ENCODE results near the gene PRR16.
"Not testable (repeated sequence)": the region's sequence is repeated elsewhere in the genome, so short reads cannot be mapped to it uniquely, and the experiment has no call there.

The PRR16 gene

DNA sequence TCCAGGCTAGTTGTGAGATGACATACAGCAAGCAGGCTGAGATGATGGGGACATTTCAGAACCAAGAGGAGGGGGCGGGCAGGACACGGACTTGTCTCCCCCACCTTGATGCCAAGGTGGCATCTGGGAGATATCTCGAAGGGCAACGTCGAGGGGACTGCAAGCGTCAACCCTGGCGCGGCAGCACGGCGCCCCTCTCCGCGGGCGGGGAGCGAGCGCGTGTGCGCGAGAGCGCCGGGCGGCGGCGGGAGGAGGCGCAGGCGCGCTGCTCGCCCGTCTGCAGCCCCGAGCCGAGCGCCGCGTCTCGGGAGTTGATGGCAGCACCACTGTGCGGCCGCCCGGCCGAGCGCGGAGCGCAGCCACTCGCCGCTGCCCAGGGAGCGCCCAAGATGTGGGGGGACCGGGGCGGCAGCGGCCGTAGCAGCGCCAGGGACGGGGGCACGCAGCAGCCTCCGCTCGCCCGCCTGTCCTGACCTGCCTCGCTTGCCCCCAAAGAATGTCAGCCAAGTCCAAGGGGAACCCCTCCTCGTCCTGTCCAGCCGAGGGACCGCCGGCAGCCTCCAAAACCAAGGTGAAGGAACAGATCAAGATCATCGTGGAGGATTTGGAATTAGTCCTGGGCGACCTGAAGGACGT, at the start of gene PRR16:
Gene PRR16, plus strand, starts transcription at position 310 of the 636 bp plus-strand sequence.
- DNase-seq (ENCODE audit: low read depth): no peak

DNA sequence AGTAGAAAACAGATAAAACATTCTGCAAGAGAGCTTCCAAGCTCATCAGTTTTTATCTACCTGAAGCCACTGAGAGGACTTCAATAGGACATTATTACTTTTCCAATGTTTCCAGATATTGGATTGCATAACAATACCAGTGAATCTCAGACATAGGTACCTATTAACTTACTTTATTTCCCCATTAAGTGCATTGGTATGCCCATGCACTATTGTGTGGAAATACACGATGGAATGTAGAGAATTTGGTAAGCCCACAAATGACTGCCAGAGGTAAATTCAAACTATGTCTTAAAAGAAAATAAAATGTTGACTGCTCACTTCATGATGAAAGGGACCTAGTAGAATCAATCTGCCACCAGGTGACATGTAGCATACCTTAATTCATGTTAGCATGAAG, 48.1 kb upstream of the PRR16 start:
- DNase-seq (ENCODE audit: low read depth): no peak

DNA sequence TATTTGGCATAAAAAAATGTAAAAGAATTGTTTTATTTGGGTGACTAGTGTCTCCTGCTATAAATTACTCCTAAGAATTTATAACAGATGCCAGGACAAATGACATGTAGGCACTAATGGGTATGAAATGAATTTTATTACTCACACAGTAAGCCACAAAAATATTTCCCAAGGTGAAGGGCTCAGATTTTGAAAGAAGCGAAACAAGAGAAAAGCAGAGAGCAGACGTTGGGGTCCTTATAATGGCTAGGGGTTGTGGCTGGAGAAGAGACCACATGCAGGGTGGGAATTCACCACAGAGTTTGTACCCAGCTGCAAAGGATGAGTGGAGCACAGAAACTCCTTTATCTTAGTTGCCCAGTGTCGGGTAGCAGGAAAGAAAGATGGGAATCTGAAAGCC, 45.0 kb upstream of the PRR16 start:
- DNase-seq (ENCODE audit: low read depth): no peak

DNA sequence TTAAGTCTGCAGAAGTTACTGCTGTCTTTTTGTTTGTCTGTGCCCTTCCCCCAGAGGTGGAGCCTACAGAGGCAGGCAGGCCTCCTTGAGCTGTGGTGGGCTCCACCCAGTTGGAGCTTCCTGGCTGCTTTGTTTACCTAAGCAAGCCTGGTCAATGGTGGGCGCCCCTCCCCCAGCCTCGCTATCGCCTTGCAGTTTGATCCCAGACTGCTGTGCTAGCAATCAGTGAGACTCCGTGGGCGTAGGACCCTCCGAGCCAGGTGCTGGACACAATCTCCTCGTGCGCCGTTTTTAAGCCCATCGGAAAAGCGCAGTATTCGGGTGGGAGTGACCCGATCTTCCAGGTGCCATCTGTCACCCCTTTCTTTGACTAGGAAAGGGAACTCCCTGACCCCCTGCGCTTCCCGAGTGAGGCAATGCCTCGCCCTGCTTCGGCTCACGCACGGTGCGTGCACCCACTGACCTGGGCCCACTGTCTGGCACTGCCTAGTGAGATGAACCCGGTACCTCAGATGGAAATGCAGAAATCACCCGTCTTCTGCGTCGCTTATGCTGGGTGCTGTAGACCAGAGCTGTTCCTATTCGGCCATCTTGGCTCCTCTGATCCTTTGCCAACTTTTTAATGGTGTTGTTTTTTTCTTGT, 37.3 kb upstream of the PRR16 start:
- DNase-seq (ENCODE audit: low read depth): not testable (repeated sequence)

DNA sequence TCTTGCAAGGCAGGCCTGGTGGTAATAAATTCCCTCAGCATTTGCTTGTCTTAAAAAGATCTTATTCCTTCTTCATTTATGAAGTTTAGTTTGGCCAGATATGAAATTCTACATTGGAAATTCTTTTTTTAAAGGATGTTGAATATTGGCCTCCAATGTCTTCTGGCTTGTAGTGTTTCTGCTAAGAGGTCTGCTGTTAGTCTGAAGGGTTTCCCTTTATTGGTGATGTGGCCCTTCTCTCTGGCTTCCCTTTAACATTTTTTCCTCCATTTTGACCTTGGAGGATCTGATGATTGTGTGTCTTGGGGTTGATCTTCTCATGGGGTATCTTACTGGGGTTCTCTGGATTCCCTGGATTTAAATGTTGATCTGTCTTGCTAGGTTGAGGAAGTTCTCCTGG, 33.5 kb upstream of the PRR16 start:
- DNase-seq (ENCODE audit: low read depth): no peak

DNA sequence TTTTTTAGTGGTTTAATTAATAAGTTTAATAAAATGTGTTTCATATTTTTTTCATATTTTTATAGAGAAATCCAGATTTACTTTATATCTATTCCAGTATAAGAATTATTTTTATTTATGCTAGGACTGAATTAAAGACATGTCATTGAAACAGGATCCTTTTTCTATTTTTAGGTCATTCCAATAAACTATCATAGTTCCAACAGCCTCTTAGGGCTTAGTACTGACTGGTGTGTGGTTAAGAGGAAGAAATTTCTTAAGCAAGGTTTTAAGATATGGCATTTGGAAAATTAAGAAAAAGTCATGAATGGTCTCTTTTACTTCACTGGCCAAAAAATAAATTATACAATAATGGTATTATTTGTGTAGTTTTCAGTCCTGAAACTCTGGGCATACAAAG, 31.2 kb upstream of the PRR16 start:
- DNase-seq (ENCODE audit: low read depth): no peak

DNA sequence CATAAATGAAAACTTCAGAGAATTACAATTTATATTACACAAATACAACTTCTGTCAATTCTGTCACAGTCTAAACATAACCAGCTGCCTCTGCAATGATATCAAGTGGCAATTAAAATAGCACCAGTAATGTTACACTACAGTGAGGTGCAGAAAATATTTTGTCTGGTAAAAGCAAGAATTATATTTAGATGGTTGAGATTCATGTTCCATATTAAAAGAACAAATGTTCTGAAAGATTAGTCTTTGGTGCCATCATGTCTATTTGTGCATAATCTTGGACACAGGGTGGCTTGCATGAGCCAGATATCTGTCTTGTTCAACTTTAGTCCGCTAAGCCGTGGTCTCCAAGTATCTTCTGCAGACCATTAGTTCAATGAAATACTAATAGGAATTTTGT, 29.0 kb upstream of the PRR16 start:
- DNase-seq (ENCODE audit: low read depth): no peak

DNA sequence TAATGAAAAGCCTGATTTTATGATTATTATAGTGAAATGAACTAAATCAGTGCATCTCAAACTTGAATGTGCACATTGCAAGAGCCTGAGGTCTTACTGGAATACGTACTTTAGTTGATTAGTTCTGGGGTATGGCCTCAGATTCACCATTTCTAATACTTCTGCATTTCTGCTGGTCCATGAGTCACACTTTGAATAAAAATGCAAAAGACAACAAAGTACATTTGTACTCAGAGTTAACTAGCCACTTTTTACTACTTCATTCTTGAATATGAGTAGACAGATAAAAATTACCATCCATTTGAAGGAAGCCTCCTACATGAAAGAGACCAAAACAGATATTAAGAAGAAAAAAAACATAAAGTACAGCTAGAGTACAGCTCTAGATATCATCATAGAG, 27.1 kb upstream of the PRR16 start:
- DNase-seq (ENCODE audit: low read depth): no peak

DNA sequence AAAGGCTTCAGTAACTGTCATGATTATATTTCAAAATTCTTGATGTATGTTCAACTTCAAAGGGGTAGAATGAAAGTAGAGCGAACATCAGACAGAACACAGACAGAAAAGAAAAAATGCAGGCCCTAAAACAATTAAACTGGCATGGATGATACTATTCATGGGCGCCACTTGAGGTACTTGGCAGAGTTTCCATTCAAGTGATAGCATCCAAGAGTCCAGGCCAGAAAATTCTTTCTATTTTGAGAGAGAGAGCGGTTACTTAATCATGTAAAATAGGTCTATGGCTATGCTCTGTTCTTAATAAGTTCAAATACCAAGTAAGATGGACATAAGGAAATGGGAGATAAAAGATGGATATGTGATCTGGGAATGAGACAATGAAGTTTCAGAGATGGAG, 21.4 kb upstream of the PRR16 start:
- DNase-seq (ENCODE audit: low read depth): no peak

DNA sequence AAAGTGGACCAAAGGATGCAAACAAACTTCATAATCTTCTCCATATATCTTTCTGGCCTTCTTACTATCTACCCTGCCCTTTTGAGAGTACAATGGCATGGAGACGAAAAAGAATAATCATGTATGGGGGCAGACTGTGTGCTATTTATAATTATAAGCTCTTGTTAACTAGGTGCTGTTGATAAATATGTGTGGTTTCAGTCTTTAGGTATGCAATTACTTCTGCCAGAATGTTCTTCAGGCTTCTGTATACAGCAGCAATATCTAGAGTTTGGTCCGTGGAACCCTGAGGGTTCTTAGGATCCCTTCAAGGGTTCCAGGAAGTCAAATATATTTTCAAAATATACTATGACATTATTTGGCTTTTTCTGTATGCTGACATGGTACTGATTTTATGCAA, 20.5 kb upstream of the PRR16 start:
- no peak for DNase-seq (ENCODE audit: low read depth)

DNA sequence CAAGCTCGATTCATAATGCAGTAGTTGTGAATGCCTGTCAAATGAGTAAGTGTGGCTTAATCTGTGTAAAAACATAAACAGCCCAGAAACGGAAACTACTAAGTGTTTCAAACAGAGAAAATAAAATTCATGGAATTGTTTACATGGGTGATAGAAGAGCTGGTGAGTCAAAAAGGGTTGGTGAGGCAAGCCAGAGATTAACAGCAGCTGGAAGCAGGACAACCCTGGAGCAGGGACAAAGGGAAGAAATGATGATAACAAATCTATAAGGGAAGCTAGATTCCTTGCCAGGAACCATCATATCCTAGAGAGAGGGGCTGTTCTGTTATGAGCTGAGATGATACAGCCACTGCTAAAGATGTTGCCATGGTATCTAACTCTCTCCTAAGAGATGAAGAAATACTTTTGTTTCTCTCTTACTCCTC, 18.0 kb upstream of the PRR16 start:
- DNase-seq (ENCODE audit: low read depth): no peak

DNA sequence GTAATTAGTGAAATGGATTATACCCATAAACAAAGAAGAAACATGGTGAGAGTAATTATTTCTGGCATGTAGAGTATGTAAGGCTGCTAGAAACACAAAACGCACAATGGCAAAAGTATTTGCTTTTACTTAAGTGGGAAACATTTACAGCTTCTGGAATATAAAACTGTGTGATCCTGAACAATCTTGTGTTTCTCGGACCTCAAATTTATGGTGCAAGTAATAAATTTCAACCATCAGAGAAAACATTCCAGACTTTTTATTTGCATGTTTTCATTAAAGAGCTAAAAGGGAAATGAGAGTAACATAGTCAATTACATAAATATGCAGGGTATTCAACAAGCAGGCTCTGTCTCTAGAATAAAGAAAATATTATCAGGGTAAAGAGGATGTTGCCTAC, 17.2 kb upstream of the PRR16 start:
- no peak for DNase-seq (ENCODE audit: low read depth)

DNA sequence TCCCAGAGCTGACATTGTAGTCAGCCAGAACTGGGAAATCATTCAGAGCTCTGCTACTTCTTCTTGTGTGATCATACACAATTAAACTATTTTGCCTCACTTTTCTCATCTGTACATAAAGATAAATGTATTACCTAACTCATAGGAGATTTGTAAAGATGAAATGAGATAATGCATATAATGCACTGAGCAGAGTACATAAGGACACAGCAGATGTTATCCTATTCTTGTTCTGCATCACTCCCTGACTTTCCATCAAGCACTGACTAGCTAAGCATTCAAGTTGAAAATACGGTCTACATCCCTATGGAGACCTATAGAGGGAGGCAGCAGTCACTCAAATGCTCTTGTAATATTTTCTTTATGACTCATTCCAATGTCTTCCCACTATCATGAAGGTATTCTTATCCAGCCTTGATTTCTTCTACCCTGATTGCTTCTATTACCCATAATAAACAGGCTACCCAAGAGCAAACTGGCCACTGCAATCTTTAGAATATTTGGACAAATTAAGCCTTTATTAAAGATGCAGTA, 16.3 kb upstream of the PRR16 start:
- DNase-seq (ENCODE audit: low read depth): no peak

DNA sequence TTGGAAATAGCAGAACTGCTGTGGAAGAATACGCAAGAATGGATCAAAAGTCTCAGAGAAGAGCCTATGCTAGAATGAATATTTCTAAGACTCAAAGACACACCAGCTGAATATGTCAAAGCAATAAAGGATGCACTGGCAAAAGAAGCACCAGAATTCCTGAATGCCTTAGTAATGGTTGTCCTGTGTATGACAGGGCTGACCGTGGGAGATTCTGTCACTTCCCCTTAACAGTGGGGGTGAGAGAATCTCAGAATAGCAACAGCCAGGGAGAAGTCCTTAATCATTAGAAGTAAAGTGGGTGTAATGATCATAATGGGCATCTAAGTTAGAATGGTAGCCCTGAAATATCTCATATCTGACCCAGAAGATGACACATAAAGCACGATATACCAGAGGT, 14.6 kb upstream of the PRR16 start:
- DNase-seq (ENCODE audit: low read depth): no peak

DNA sequence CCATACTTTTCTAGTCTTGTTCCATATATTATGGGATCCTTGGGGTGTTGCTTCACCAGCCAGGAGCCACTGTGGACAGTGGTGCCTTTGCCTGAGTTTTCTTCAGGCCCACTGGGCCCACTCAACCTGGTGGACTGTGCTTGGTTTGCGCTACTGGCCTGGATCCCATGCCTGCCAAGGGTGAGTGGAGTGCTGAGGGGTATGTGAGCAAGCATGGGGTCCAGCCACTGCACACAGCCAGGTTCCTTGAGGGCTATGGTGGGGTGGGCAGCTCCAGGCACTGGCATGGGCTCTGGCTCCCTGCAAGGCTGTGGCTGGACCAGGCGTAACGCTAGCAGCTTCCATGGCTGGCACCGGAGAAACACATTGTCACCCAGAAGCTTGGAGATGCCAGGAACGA, 13.2 kb upstream of the PRR16 start:
- no peak for DNase-seq (ENCODE audit: low read depth)

DNA sequence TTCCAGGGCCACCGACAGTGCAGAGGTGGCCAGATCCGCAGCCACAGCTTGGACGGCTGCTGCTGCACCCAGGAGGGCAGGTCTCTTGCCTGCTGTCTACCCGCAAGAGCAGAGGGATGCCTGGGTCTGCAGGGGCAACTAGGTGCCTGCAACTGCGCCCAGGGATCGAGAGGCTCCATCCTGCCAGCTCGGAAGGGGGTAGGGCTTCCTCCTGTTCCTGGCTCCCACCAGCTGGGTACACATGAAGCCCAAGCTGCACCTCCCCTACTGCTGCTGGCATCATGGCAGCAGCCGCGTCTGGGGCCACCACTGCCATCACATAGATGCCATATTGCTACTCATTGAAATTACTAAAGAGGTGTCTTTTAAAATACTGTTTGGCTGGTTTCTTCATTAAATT, 12.7 kb upstream of the PRR16 start:
- DNase-seq (ENCODE audit: low read depth): no peak

DNA sequence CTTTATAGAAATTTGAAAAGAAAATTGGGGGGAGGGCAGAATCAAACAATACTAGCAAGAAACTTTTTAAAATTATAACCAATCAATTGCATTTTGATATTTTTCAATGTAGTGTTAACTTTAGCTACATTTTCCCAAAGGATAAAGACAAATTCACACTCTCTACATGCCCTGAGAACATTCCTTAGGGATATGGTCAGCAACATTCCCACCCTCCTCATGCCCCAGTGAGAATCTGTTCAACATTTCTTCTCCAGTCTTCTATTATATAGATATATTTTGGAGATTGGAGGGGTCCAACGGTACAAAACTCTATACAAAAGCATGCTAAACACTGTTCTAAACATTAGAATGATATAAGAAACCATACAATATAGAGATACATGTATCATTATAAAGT, 11.6 kb upstream of the PRR16 start:
- no peak for DNase-seq (ENCODE audit: low read depth)

DNA sequence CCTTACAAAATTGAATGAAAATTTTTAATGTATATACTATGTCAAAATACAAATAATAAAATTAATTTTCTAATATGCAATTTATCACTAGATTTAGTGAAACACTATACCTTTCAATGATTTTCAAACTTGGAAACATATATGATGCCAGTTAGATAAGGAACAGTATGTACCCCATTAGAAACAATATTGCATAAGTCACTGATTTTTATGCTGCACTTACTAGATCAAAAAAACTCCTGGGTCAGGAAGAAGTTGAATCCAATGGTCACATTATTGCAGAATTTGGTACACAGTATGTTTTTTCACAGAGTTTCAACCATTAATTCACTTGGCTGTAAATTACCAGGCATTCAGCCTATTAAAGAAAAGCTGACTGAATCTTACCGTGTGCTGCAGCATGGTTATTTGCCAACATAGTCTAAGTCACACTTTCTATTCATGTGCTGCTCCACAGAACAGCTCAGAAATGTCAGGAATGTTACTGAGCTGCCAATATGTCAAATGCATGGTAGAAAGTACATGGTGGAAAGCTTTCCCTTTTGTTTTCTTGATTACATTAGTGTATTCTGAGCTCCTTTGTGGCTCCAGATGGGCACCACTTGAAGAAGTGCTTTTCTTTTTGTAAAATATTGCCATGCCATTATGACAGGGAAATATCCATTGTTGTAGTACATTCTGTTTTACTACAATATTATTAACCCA, 9.9 kb upstream of the PRR16 start:
- no peak for DNase-seq (ENCODE audit: low read depth)

DNA sequence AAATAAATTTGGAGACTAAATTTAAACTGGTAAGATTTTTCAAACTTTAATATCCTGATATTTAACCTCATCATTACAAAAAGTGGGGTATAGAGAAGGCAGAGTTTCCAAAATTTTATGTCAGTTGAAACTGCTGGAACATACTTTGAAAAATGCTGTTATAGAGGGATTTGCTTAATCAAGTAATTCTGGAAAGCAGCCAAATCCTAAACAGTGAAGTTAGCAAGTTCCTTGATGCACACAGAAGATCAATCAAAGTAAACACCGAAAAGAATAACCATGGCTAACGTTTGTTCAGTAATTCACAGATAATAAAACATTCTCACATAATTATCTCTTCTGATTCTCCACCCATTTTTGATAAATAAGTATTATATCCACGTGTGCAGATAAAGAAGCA, 8.1 kb upstream of the PRR16 start:
- DNase-seq (ENCODE audit: low read depth): no peak

DNA sequence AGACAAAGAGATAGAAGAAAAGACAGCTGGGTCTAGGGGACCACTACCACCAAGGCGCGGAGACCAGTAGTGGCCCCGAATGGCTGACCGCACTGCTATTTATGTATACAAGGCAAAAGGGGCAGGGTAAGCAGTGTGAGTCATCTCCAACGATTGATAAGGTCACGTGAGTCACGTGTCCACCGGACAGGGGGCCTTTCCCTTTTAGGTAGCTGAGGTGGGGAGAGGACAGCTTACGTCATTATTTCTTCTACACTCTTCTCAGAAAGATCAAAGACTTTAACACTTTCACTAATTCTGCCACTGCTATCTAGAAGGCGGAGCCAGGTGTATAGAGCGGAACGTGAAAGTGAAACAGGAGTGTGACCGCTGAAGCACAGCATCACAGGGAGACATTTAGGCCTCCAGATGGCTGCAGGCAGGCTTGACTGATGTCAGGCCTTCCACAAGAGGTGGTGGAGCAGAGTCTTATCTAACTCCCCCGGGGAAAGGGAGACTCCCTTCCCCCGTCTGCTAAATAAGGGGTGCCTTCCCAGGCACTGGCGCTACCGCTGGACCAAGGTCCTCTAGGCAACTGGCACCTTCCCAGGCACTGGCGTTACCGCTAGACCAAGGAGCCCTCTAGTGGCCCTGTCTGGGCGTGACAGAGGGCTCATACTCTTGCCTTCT, 6.1 kb upstream of the PRR16 start:
- DNase-seq (ENCODE audit: low read depth): peak; percentile 8

DNA sequence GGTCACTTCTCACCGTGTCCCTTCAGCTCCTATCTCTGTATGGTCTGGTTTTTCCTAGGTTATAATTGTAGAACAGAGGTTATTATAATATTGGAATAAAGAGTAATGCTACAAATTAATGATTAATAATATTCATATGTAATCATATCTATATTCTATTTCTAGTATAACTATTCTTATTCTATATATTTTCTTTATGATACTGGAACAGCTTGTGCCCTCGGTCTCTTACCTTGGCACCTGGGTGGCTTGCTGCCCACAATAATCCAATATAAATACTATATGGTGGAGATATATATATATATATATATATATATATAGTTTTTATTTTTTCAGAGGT, 5.6 kb upstream of the PRR16 start:
- DNase-seq (ENCODE audit: low read depth): not testable (repeated sequence)

DNA sequence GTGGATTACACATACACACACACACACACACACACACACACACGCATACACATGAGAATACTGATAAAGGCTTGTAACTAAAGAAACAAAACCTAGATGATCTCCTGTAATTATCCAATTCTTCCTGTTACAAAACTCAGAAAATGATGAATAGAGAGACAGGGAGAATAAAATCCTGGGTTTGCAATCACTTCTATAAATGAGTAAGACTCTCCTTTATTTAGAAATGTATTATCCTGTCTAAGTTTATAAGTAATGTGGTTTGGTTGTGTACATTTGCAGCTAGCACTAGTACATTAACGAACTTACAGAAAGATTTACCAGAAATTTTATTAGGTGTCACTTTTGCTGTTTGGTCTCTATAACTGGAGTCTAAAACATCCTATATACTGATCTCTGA, 2.8 kb upstream of the PRR16 start:
- no peak for DNase-seq (ENCODE audit: low read depth)

Data from CMK (cell line).